IMR-90 (cell line): ENCODE measurements around the gene TMEM63A. TPM values are rescaled to one million over a fixed set of nuclear protein-coding genes. Genes with fewer than 3 reads are reported as not detected.
"Not testable (repeated sequence)": the region's sequence is repeated elsewhere in the genome, so short reads cannot be mapped to it uniquely, and the experiment has no call there.

Source experiments
- ATAC-seq: fragments of 200-7000 bp; cut with Tn5 transposase; 2 replicates; pipeline ENCODE4 v1.9.1; 2020; ENCODE audit warnings: low read depth, mild to moderate bottlenecking, moderate library complexity
- BruUV-seq: library from RNA; stranded (reverse); fragments of 400-500 nt; replicated peaks from 2 replicates; lab custom pipeline; 2021; lab: Mats Ljungman, UMichigan
- CTCF ChIA-PET: fragments of 300-600 bp; formaldehyde crosslinking; extraction: SDS; loops from one replicate; lab custom pipeline; 2021; ENCODE audit warnings: antibody characterized with exemption; lab: Yijun Ruan, JAX
- POLR2A ChIA-PET: fragments of 300-600 bp; sonication (Branson Sonifier 250); formaldehyde crosslinking; loops from one replicate; lab custom pipeline; 2022; ENCODE audit warnings: antibody characterized with exemption; ENCODE audit not compliant: unreplicated experiment; lab: Charles Lee
- DNase-seq: peaks from one replicate; pipeline ENCODE4 v3.0.0; 2013
- H2AFZ ChIP-seq: replicated peaks from 2 replicates; pipeline ENCODE3; 2013; ENCODE audit warnings: low read length, mild to moderate bottlenecking; ENCODE audit not compliant: poor library complexity
- H2AK5ac ChIP-seq: 2 replicates; pipeline ENCODE4 v1.6.1; 2013; ENCODE audit warnings: low read depth, low read length, inconsistent platforms
- H2AK9ac ChIP-seq: replicated peaks from 2 replicates; pipeline ENCODE3; 2013; ENCODE audit warnings: mild to moderate bottlenecking, low read depth, low read length, moderate library complexity; ENCODE audit not compliant: poor library complexity
- H2BK120ac ChIP-seq: 2 replicates; pipeline ENCODE4 v1.6.1; 2013; ENCODE audit warnings: low read depth, low read length, inconsistent platforms
- H2BK15ac ChIP-seq: 3 replicates; pipeline ENCODE4 v1.6.1; 2013; ENCODE audit warnings: low read depth, low read length, inconsistent platforms
- H2BK20ac ChIP-seq: 2 replicates; pipeline ENCODE4 v1.6.1; 2013; ENCODE audit warnings: low read depth, mild to moderate bottlenecking, inconsistent platforms, low read length, moderate library complexity
- H2BK5ac ChIP-seq: 2 replicates; pipeline ENCODE4 v1.6.1; 2013; ENCODE audit warnings: mild to moderate bottlenecking, low read depth, low read length, inconsistent platforms; ENCODE audit not compliant: poor library complexity, severe bottlenecking
- H3K14ac ChIP-seq: replicated peaks from 2 replicates; pipeline ENCODE4 v1.6.1; 2013; ENCODE audit warnings: low read depth, low read length, inconsistent platforms
- H3K18ac ChIP-seq: 2 replicates; pipeline ENCODE4 v1.6.1; 2013; ENCODE audit warnings: low read depth, low read length, control low read depth
- H3K23ac ChIP-seq: 2 replicates; pipeline ENCODE4 v1.6.1; 2013; ENCODE audit warnings: low read depth, low read length, inconsistent platforms
- H3K27ac ChIP-seq: 2 replicates; pipeline ENCODE4 v1.5.1; 2013; ENCODE audit warnings: mild to moderate bottlenecking, control low read depth, low read length; ENCODE audit not compliant: insufficient read depth
- H3K27me3 ChIP-seq: 2 replicates; pipeline ENCODE4 v1.6.1; 2013; ENCODE audit warnings: low read length; ENCODE audit not compliant: control insufficient read depth, insufficient read depth
- H3K36me3 ChIP-seq: 2 replicates; pipeline ENCODE4 v1.6.1; 2013; ENCODE audit warnings: low read length, mixed read lengths; ENCODE audit not compliant: control insufficient read depth, insufficient read depth
- H3K4ac ChIP-seq: 2 replicates; pipeline ENCODE4 v1.6.1; 2013; ENCODE audit warnings: low read depth, low read length, inconsistent platforms
- H3K4me1 ChIP-seq: 2 replicates; pipeline ENCODE4 v1.6.1; 2013; ENCODE audit warnings: low read length, mixed read lengths; ENCODE audit not compliant: control insufficient read depth, insufficient read depth
- H3K4me2 ChIP-seq: 2 replicates; pipeline ENCODE4 v1.6.1; 2013; ENCODE audit warnings: low read depth, mild to moderate bottlenecking, control low read depth, low read length, moderate library complexity
- H3K4me3 ChIP-seq: 2 replicates; pipeline ENCODE4 v1.5.1; 2013; ENCODE audit warnings: low read depth, mild to moderate bottlenecking, control low read depth, low read length, moderate library complexity; ENCODE audit not compliant: insufficient read depth
- H3K56ac ChIP-seq: 2 replicates; pipeline ENCODE4 v1.6.1; 2013; ENCODE audit warnings: low read length, inconsistent platforms; ENCODE audit not compliant: insufficient read depth; ENCODE audit errors: extremely low read depth
- H3K79me1 ChIP-seq, 2 experiments: 2 replicates each; pipeline ENCODE4 v1.6.1; 2013; ENCODE audit warnings: low read length in 2 of 2, inconsistent platforms in 1 of 2, low read depth in 1 of 2
- H3K9ac ChIP-seq: 2 replicates; pipeline ENCODE4 v1.6.1; 2013; ENCODE audit warnings: low read depth, low read length, control low read depth
- H3K9me1 ChIP-seq: 2 replicates; pipeline ENCODE4 v1.6.1; 2013; ENCODE audit warnings: low read length, inconsistent platforms; ENCODE audit not compliant: insufficient read depth
- H3K9me3 ChIP-seq: 2 replicates; pipeline ENCODE4 v1.6.1; 2013; ENCODE audit warnings: low read length; ENCODE audit not compliant: control insufficient read depth, insufficient read depth
- H4K20me1 ChIP-seq: 2 replicates; pipeline ENCODE4 v1.6.1; 2013; ENCODE audit warnings: low read length, inconsistent platforms; ENCODE audit not compliant: insufficient read depth
- H4K5ac ChIP-seq: 2 replicates; pipeline ENCODE4 v1.6.1; 2013; ENCODE audit warnings: mild to moderate bottlenecking, low read depth, low read length, control low read depth
- H4K8ac ChIP-seq, 2 experiments: 2 replicates each; pipeline ENCODE4 v1.6.1; 2013; ENCODE audit warnings: low read depth in 2 of 2, low read length in 2 of 2, control low read depth in 1 of 2, inconsistent platforms in 1 of 2
- H4K91ac ChIP-seq: 2 replicates; pipeline ENCODE4 v1.6.1; 2013; ENCODE audit warnings: low read depth, low read length, inconsistent platforms; ENCODE audit not compliant: insufficient read depth
- WGBS, 2 experiments: methylation state at CpG; one replicate each; pipeline versions ENCODE4 v1.1.5 to v1.1.7; 2013; ENCODE audit warnings: missing lambda C conversion rate in 2 of 2; ENCODE audit not compliant: insufficient read length in 1 of 2; ENCODE audit errors: extremely low coverage in 2 of 2; 5-methylcytosine and 5-hydroxymethylcytosine counted together
- dilution Hi-C: fragments of 300-500 bp; cut with HindIII; formaldehyde crosslinking; loops from one replicate; pipeline ENCODE4 v1.14.3; 2018; ENCODE audit warnings: low sequenced_read_pairs; ENCODE audit not compliant: unreplicated experiment
- in situ Hi-C: fragments of 300-500 bp; cut with MboI; formaldehyde crosslinking; loops from 3 replicates; pipeline ENCODE4 v1.14.3; 2019; ENCODE audit warnings: low sequenced_read_pairs, inconsistent platforms, mixed read lengths
- intact Hi-C: fragments of 100-400 bp; cut with micrococcal nuclease; formaldehyde crosslinking; loops from 2 replicates; pipeline ENCODE4 v1.10.0; 2022
- microRNA-seq, 2 experiments: library from miRNA; stranded (forward) in 1 of 2; unstranded in 1 of 2; fragments of 10-50 nt in 1 of 2; fragments of <30 nt in 1 of 2; gene quantifications in 1 of 2; microRNA quantifications in 1 of 2; one replicate each; pipeline versions ENCODE3 to v1.1.0; 2013 to 2020; ENCODE audit not compliant: insufficient read depth in 1 of 2, insufficient read length in 1 of 2, unreplicated experiment in 1 of 2
- polyA plus RNA-seq, 3 experiments: library from polyadenylated mRNA; depleted of rRNA; stranded (reverse); fragments of >200 nt; gene quantifications; 2 replicates each; pipeline ENCODE4 v1.2.3, GENCODE V29; 2012; ENCODE audit warnings: low replicate concordance in 1 of 3
- total RNA-seq: library from RNA; depleted of rRNA; stranded (reverse); fragments of >200 nt; gene quantifications from 2 replicates; pipeline ENCODE4 v1.2.3, GENCODE V29; 2012; rRNA removed

TMEM63A gene
- total and polyA plus RNA-seq, 2 of the 4 experiments (the other 2 are of a cell fraction), result 4.7 to 23.3 TPM

GRCh38 chr1:225796097-225796496, 86.1 kb downstream of the TMEM63A start:
- H4K5ac ChIP-seq, in situ Hi-C loops, H3K36me3 ChIP-seq, H4K8ac ChIP-seq, H2BK120ac ChIP-seq, H3K4me1 ChIP-seq, H2AK9ac ChIP-seq, H3K79me1 ChIP-seq, H3K23ac ChIP-seq, H3K9me1 ChIP-seq, H2AK5ac ChIP-seq, H2BK20ac ChIP-seq, H2BK15ac ChIP-seq, H3K4me2 ChIP-seq, H2BK5ac ChIP-seq, CTCF ChIA-PET, H3K4me3 ChIP-seq, H3K9me3 ChIP-seq, H4K91ac ChIP-seq, intact Hi-C loops, H3K27ac ChIP-seq, H3K27me3 ChIP-seq, H2AFZ ChIP-seq, H3K14ac ChIP-seq, H3K9ac ChIP-seq, H4K20me1 ChIP-seq, H3K4ac ChIP-seq, H3K18ac ChIP-seq, BruUV-seq, POLR2A ChIA-PET, dilution Hi-C loops, H3K56ac ChIP-seq, DNase-seq, ATAC-seq: not testable (repeated sequence)
- WGBS, 2 experiments, result 100% methylated on average over 6 of the region's 18 CpGs; no CpG with 5 or more reads in 1 of the 2 experiments

Small RNA genes within 50 kb of the gene (microRNA-seq; reads per million reads assigned to microRNA genes)
- 1.8 reads per million for gene MIR6741 (ENCODE audit: unreplicated experiment)

Other genes with a start within 250 kb of the TMEM63A start
- gene ENAH, start 229.3 kb downstream of the TMEM63A start, total RNA-seq, result 82.5 and 86.9 TPM in 2 replicates
- gene ENAH, start 229.3 kb downstream of the TMEM63A start, polyA plus RNA-seq (2012; rRNA removed), result 47.4 and 61.3 TPM in 2 replicates
- 230 and 484 TPM in 2 replicates for gene SRP9, start 104.6 kb downstream of the TMEM63A start, total RNA-seq
- gene SRP9, start 104.6 kb downstream of the TMEM63A start, polyA plus RNA-seq (2012; rRNA removed), result 205 and 295 TPM in 2 replicates
- 16.9 and 20.3 TPM in 2 replicates for gene EPHX1, start 72.3 kb downstream of the TMEM63A start, total RNA-seq
- gene EPHX1, start 72.3 kb downstream of the TMEM63A start, polyA plus RNA-seq (2012; rRNA removed), result 33.8 and 46.3 TPM in 2 replicates
- not detected in 2 replicates for gene LEFTY1, start 6.8 kb upstream of the TMEM63A start, total RNA-seq
- not detected in 2 replicates for gene LEFTY1, start 6.8 kb upstream of the TMEM63A start, polyA plus RNA-seq (2012; rRNA removed)
- gene PYCR2, start 41.9 kb upstream of the TMEM63A start, total RNA-seq, result 31.4 and 34.4 TPM in 2 replicates
- gene PYCR2, start 41.9 kb upstream of the TMEM63A start, polyA plus RNA-seq (2012; rRNA removed), result 68.1 and 70.6 TPM in 2 replicates
- not detected in 2 replicates for gene LEFTY2, start 58.8 kb upstream of the TMEM63A start, total RNA-seq
- not detected in 2 replicates for gene LEFTY2, start 58.8 kb upstream of the TMEM63A start, polyA plus RNA-seq (2012; rRNA removed)
- gene SDE2, start 117.0 kb upstream of the TMEM63A start, total RNA-seq, result 14.7 and 29.4 TPM in 2 replicates
- gene SDE2, start 117.0 kb upstream of the TMEM63A start, polyA plus RNA-seq (2012; rRNA removed), result 7.2 and 8.5 TPM in 2 replicates
- 171 and 188 TPM in 2 replicates for gene H3-3A, start 180.3 kb upstream of the TMEM63A start, total RNA-seq
- 253 and 256 TPM in 2 replicates for gene H3-3A, start 180.3 kb upstream of the TMEM63A start, polyA plus RNA-seq (2012; rRNA removed)